ENCODE data around the gene HOXD4.
A peak's percentile ranks its signal among the peaks of the same experiment; 100 is the strongest.

Gene HOXD4

GRCh38 chr2:176128172-176128981, 23.0 kb upstream of the HOXD4 start:
- no peak for DNase-seq

DNA sequence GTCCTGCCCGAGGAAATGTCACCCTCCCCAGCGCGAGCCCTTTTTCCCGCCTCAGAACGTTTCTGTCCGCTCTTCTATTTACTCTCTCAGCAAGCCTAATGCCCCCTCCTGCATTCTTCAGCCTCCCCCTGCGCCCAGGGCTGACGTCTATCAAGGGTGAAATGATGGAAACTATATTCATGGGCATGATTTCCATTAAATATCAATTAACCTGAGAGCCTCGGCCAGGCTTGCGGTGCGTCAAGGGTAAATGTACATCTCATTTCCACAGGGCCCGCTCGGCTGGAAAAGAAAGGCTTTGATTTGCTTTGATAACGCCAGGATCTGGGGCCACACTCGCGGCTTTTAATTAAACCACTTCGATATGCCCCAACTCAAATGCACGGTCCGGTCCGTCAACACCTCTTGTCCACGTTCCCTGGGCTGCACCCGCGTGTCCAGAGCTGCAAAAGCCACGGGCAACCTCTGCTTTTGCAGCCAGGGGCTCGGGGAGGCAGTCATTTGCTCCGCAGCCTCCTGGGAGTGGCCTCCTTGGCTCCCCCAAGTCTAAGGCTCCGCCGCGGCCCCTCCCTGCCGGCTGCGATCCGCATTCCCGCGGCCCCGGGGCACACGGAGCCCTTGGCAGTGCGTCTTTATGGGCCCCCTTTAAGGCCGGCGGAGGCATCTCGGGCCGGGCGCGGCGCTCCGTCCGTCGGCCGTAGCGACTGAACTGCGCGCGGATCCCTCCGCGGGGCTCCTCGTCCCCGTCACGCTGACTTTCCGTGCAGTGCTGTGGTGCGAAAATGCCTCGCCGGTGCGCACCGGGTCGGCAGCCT, 22.2 kb upstream of the HOXD4 start, which contains the start of gene HOXD8:
HOXD8 (plus strand) TSS at position 724 of the 815 bp plus-strand sequence. CDS start 662 bp downstream, outside the sequence.
- DNase-seq, result no peak

- DNase-seq, result no peak
These were observed 21.6 kb upstream of the HOXD4 start for GRCh38 chr2:176129813-176130146.

DNA sequence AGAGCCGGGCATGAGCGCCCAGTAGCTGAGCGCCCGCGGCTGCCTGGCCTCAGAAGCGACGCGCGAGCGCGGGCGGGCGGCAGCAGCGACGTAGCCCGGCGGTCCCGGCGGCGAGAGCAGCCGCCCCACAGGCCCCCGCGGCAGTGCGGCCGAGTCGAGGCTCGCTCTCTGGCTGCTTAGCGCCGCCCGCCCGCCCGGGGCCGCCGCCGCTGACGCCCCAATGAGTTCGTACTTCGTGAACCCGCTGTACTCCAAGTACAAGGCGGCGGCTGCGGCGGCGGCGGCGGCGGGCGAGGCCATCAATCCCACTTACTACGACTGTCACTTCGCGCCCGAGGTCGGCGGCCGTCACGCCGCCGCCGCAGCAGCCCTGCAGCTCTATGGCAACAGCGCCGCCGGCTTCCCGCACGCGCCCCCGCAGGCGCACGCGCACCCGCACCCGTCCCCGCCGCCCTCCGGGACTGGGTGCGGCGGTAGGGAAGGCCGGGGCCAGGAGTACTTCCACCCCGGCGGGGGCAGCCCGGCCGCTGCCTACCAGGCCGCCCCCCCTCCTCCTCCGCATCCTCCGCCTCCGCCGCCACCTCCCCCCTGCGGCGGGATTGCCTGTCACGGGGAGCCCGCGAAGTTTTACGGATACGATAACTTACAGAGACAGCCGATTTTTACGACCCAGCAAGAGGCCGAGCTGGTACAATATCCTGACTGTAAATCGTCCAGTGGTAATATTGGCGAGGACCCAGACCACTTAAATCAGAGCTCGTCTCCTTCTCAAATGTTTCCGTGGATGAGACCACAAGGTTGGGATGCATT, 21.0 kb upstream of the HOXD4 start:
- peak; percentile 16 for DNase-seq

GRCh38 chr2:176130957-176131847, 20.1 kb upstream of the HOXD4 start:
- no peak for DNase-seq

DNA sequence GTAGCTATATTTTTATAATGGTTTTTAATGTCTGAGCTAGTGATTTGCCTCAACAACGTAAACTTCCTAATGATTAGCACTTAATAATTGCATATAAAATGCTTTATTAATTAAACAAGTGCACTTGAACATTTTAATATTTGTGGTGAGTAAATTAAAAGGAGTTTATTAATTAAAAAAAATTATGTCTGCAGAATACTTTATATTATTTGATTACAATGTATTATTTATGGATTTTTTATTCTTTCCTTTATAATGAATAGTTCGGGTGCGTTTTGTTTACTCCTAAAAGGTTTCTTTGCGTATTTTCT, 19.5 kb upstream of the HOXD4 start:
- no peak for DNase-seq

- no peak for DNase-seq
These were observed 18.9 kb upstream of the HOXD4 start for GRCh38 chr2:176132205-176133171.

GRCh38 chr2:176133389-176133788, 18.0 kb upstream of the HOXD4 start:
- no peak for DNase-seq

- DNase-seq, result no peak
These were observed 17.3 kb upstream of the HOXD4 start for GRCh38 chr2:176134035-176134434.

- DNase-seq, result no peak
These were observed 16.3 kb upstream of the HOXD4 start for GRCh38 chr2:176135035-176135440.

GRCh38 chr2:176136374-176137251, 14.7 kb upstream of the HOXD4 start:
- DNase-seq, result no peak

- DNase-seq, result no peak
These were observed 14.1 kb upstream of the HOXD4 start for GRCh38 chr2:176137252-176137580.

- DNase-seq, result no peak
These were observed 13.4 kb upstream of the HOXD4 start for GRCh38 chr2:176137906-176138305.

GRCh38 chr2:176138526-176138922, 12.8 kb upstream of the HOXD4 start:
- no peak for DNase-seq

GRCh38 chr2:176138923-176139660, 12.3 kb upstream of the HOXD4 start:
- DNase-seq, result no peak

- no peak for DNase-seq
These were observed 11.5 kb upstream of the HOXD4 start for GRCh38 chr2:176139661-176140512.

DNA sequence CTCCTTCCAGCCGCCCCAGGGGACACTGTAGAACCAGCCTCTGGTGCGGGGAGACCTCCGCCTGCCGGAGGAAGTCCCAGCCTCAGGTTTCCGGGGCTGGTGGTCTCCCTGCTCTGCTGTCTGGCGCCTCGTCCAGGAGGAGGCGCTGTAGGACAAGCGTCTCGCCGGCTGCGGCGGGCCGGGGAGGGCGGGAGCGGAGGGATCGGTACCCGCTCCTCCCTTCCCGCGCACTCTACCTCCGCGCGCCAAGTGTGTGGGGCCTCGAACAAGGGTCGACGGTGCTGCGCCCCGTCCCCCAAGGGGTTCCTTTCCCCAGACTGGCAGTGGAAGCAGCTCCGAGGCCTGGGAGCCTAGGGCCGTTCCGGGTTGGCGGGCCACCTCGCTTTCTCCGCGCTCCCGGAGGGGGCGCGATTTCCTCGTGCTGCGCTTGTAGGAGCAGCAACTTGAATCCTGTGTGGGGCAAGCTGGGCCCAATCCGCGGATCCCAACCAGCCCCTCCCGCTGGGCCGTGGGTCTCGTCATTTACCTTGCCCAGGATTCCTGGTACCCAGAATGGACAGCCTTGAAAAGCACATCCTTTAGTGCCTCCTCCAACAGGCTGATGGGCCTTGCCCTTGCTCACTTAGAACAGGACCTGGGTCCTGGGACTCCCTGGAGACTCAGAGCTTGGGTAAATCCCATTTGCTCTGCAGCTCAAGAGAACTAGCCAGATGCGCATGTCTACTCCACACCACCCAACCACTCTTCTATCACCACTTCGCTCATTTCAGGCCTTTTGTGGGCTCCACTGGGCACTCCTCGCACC, 10.6 kb upstream of the HOXD4 start:
- peak; percentile 76 for DNase-seq

- no peak for DNase-seq
These were observed 9.1 kb upstream of the HOXD4 start for GRCh38 chr2:176142281-176142680.
